Endometrial microvascular endothelial cells (primary cell): ENCODE data around the gene GNG13. TPM values are rescaled to one million over a fixed set of nuclear protein-coding genes. Genes with fewer than 3 reads are reported as not detected.

ENCODE experiments used
- in situ Hi-C: cut with HindIII; loops from 2 replicates; pipeline ENCODE4 v1.10.0; 2017; ENCODE audit warnings: low sequenced_read_pairs, low pct_unique_long_range_greater_than_20kb; ENCODE audit errors: inconsistent ontology term
- total RNA-seq: library from RNA; depleted of rRNA; stranded (reverse); fragments of >200 nt; gene quantifications from one replicate; pipeline ENCODE4 v1.2.3, GENCODE V29; 2015; ENCODE audit errors: inconsistent ontology term

The GNG13 gene
- total RNA-seq, 1 donor from 2014 or later, result not detected

- in situ Hi-C loops, result no loop called here
These were observed 1.2 kb downstream of the GNG13 start for GRCh38 chr16:799111-799947.

- in situ Hi-C loops, result no loop called here
These were observed 1.9 kb downstream of the GNG13 start for GRCh38 chr16:798666-799065.

GRCh38 chr16:797686-798085, 2.8 kb downstream of the GNG13 start:
- in situ Hi-C loops, result no loop called here

GRCh38 chr16:797120-797420, 3.5 kb downstream of the GNG13 start:
- in situ Hi-C loops, result no loop called here

- in situ Hi-C loops, result no loop called here
These were observed 4.0 kb downstream of the GNG13 start for GRCh38 chr16:796296-797119.

GRCh38 chr16:795580-796229, 4.8 kb downstream of the GNG13 start:
- in situ Hi-C loops, result no loop called here

GRCh38 chr16:794853-795466, 5.6 kb downstream of the GNG13 start:
- in situ Hi-C loops, result no loop called here

- in situ Hi-C loops, result no loop called here
These were observed 6.3 kb downstream of the GNG13 start for GRCh38 chr16:794091-794822.

GRCh38 chr16:793414-793813, 7.1 kb downstream of the GNG13 start:
- in situ Hi-C loops, result no loop called here

- in situ Hi-C loops, result no loop called here
These were observed 8.1 kb downstream of the GNG13 start for GRCh38 chr16:792221-792995.

- in situ Hi-C loops, result no loop called here
These were observed 9.4 kb downstream of the GNG13 start for GRCh38 chr16:791131-791530.

GRCh38 chr16:790086-790485, 10.4 kb downstream of the GNG13 start:
- in situ Hi-C loops, result no loop called here

GRCh38 chr16:789191-789850, 11.2 kb downstream of the GNG13 start:
- in situ Hi-C loops, result no loop called here

- in situ Hi-C loops, result no loop called here
These were observed 12.0 kb downstream of the GNG13 start, which contains the start of gene CHTF18 for GRCh38 chr16:788399-789126. Gene CHTF18 (plus strand): TSS chr16:788620. CDS start chr16:788685, 65 bp downstream.

GRCh38 chr16:787978-788398, 12.5 kb downstream of the GNG13 start, which contains the start of gene RPUSD1:
Gene RPUSD1 (minus strand): TSS chr16:788381. CDS start chr16:787737, 644 bp downstream.
- in situ Hi-C loops, result no loop called here

- in situ Hi-C loops, result no loop called here
These were observed 13.1 kb downstream of the GNG13 start for GRCh38 chr16:787321-787966.
